MM.1S (cell line): ENCODE data around the gene DLG5.

ENCODE experiments used
- DNase-seq: peaks from one replicate; pipeline ENCODE4 v3.0.0-alpha.2; 2015
- H2AFZ ChIP-seq: fragments of 300-600 bp; sonication (generic); 2 replicates; pipeline ENCODE4 v1.6.0; 2016; ENCODE audit warnings: antibody characterized with exemption, low read length
- H3F3A ChIP-seq: fragments of 300-600 bp; sonication (generic); 2 replicates; pipeline ENCODE4 v1.6.1; 2016; ENCODE audit warnings: mild to moderate bottlenecking, antibody characterized with exemption, low read length, moderate library complexity, mixed read lengths; ENCODE audit not compliant: insufficient read depth
- H3K27ac ChIP-seq: fragments of 300-600 bp; sonication (generic); 2 replicates; pipeline ENCODE4 v1.5.1; 2016; ENCODE audit warnings: mild to moderate bottlenecking, low read length
- H3K27me3 ChIP-seq: fragments of 300-600 bp; sonication (generic); replicated peaks from 2 replicates; pipeline ENCODE4 v1.6.0; 2016; ENCODE audit warnings: low read length; ENCODE audit not compliant: insufficient read depth
- H3K36me3 ChIP-seq: fragments of 300-600 bp; sonication (generic); replicated peaks from 2 replicates; pipeline ENCODE4 v1.6.1; 2016; ENCODE audit warnings: mild to moderate bottlenecking, low read length, mixed read lengths; ENCODE audit not compliant: insufficient read depth
- H3K4me1 ChIP-seq: fragments of 300-600 bp; sonication (generic); 2 replicates; pipeline ENCODE4 v1.6.1; 2016; ENCODE audit warnings: low read length, mixed read lengths
- H3K4me2 ChIP-seq: fragments of 300-600 bp; sonication (generic); 2 replicates; pipeline ENCODE4 v1.6.0; 2016; ENCODE audit warnings: low read depth, low read length
- H3K4me3 ChIP-seq: fragments of 300-600 bp; sonication (generic); 2 replicates; pipeline ENCODE4 v1.5.1; 2016; ENCODE audit warnings: low read length, mixed read lengths
- H3K79me2 ChIP-seq: fragments of 300-600 bp; sonication (generic); 2 replicates; pipeline ENCODE4 v1.6.1; 2016; ENCODE audit warnings: mixed run types, low read length, mixed read lengths
- H3K9ac ChIP-seq: fragments of 300-600 bp; sonication (generic); 2 replicates; pipeline ENCODE4 v1.6.1; 2016; ENCODE audit warnings: low read length, mixed read lengths
- H3K9me2 ChIP-seq: fragments of 300-600 bp; sonication (generic); replicated peaks from 2 replicates; pipeline ENCODE4 v1.6.1; 2016; ENCODE audit warnings: mild to moderate bottlenecking, low read length, mixed read lengths; ENCODE audit not compliant: insufficient read depth
- H3K9me3 ChIP-seq: fragments of 300-600 bp; sonication (generic); replicated peaks from 2 replicates; pipeline ENCODE4 v1.6.1; 2016; ENCODE audit warnings: mild to moderate bottlenecking, low read length, mixed read lengths; ENCODE audit not compliant: insufficient read depth
- H4K20me1 ChIP-seq: fragments of 300-600 bp; sonication (generic); 2 replicates; pipeline ENCODE4 v1.6.1; 2016; ENCODE audit warnings: mild to moderate bottlenecking, low read length, moderate library complexity, mixed read lengths; ENCODE audit not compliant: insufficient read depth
- CTCF ChIP-seq: fragments of 300-600 bp; sonication (generic); IDR thresholded peaks from 2 replicates; pipeline ENCODE4 v1.5.1; 2016; ENCODE audit warnings: antibody characterized with exemption, low read length, mixed read lengths
- EZH2 ChIP-seq: fragments of 300-600 bp; sonication (generic); optimal IDR thresholded peaks from 2 replicates; pipeline ENCODE3; 2017; ENCODE audit warnings: low read depth, mild to moderate bottlenecking, antibody characterized with exemption, low read length, mixed read lengths
- EZH2phosphoT487 ChIP-seq: fragments of 300-600 bp; sonication (generic); IDR thresholded peaks from 2 replicates; pipeline ENCODE4 v1.6.1; 2018; ENCODE audit warnings: antibody characterized with exemption, low read length

Gene DLG5

GRCh38 chr10:77902159-77902558, 24.4 kb downstream of the DLG5 start:
- Histone ChIP-seq H3K36me3 (no peaks in the 10 kb centered on the region), H3K9me3 (no peaks in the 10 kb centered on the region), H3K9me2 (no peaks in the 10 kb centered on the region), H3K79me2 (peaks cover 39% of the 10 kb centered on the region), H2AFZ (no peak overlapping the region), H3K4me1 (no peaks in the 10 kb centered on the region), H3K4me2 (no peak overlapping the region), H3F3A (no peaks in the 10 kb centered on the region), H3K27ac (no peak overlapping the region), H3K4me3 (no peak overlapping the region), H4K20me1 (no peaks in the 10 kb centered on the region), H3K9ac (no peak overlapping the region), H3K27me3 (no peaks in the 10 kb centered on the region)
- TF ChIP-seq EZH2phosphoT487 (no peak), CTCF (no peak), EZH2 (no peak)
- no peak for DNase-seq

GRCh38 chr10:77901743-77902142, 24.8 kb downstream of the DLG5 start:
- H4K20me1 ChIP-seq: no peaks in the 10 kb centered on the region
- H3K9ac ChIP-seq: no peak overlapping the region
- H3K4me2 ChIP-seq: no peak overlapping the region
- H3K36me3 ChIP-seq: no peaks in the 10 kb centered on the region
- DNase-seq: no peak
- H3K79me2 ChIP-seq: peaks cover 35% of the 10 kb centered on the region
- no peaks in the 10 kb centered on the region for H3K4me1 ChIP-seq
- H3K9me2 ChIP-seq: no peaks in the 10 kb centered on the region
- no peak overlapping the region for H3K4me3 ChIP-seq
- H3K27me3 ChIP-seq: no peaks in the 10 kb centered on the region
- no peak overlapping the region for H3K27ac ChIP-seq
- TF ChIP-seq EZH2 (no peak), CTCF (no peak), EZH2phosphoT487 (no peak)
- H3K9me3 ChIP-seq: no peaks in the 10 kb centered on the region
- no peaks in the 10 kb centered on the region for H3F3A ChIP-seq
- no peak overlapping the region for H2AFZ ChIP-seq

DNA sequence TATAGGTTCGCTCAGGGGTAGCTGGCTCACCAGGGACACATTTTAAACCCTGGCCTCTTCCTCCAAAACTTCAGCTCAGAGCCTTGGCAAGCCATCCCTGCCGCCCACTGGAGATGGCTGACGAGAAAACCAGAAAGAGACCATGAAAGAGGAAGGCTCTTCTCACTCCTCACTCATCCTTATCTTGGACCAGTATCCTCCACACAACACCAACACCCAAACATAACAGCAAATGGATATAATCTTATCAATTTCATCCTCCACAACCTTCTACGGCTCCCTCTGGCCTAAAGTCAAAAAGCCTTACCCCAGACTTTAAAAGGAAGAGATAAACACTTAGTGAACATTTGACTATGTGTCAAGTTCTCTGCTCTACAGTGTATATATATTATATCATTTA, 26.9 kb downstream of the DLG5 start:
- H4K20me1 ChIP-seq: no peaks in the 10 kb centered on the region
- no peak overlapping the region for H3K27ac ChIP-seq
- no peaks in the 10 kb centered on the region for H3K9me2 ChIP-seq
- TF ChIP-seq EZH2: no peak
- TF ChIP-seq CTCF: no peak
- TF ChIP-seq EZH2phosphoT487: no peak
- H3F3A ChIP-seq: no peaks in the 10 kb centered on the region
- H3K4me1 ChIP-seq: no peaks in the 10 kb centered on the region
- H3K9ac ChIP-seq: no peak overlapping the region
- DNase-seq: no peak
- peaks cover 29% of the 10 kb centered on the region for H3K79me2 ChIP-seq
- no peaks in the 10 kb centered on the region for H3K36me3 ChIP-seq
- H3K9me3 ChIP-seq: no peaks in the 10 kb centered on the region
- no peak overlapping the region for H3K4me2 ChIP-seq
- H3K27me3 ChIP-seq: no peaks in the 10 kb centered on the region
- no peak overlapping the region for H3K4me3 ChIP-seq
- H2AFZ ChIP-seq: no peak overlapping the region

DNA sequence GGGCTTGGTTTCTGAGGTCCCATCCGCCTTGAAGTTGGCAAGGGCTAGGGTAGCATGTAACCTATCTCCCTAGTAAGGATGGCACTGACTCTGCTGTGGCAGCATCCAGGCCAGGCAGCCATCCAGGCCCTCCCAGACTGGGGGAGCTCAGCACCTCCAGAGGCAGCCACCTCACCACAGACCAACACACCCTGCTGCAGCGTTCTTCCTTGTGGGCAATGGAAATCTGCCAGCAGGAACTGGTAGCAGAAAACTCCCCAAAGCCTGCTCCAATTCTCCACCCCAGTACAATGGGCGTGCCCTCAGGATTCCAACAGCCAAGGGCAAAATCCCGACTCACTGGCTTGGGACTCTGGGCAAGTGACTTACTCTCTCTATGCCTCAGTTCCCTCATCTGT, 27.5 kb downstream of the DLG5 start:
- DNase-seq: no peak
- H3F3A ChIP-seq: no peaks in the 10 kb centered on the region
- no peaks in the 10 kb centered on the region for H3K36me3 ChIP-seq
- H3K27ac ChIP-seq: no peak overlapping the region
- no peaks in the 10 kb centered on the region for H4K20me1 ChIP-seq
- H3K27me3 ChIP-seq: no peaks in the 10 kb centered on the region
- no peaks in the 10 kb centered on the region for H3K9me2 ChIP-seq
- no peaks in the 10 kb centered on the region for H3K9me3 ChIP-seq
- no peak overlapping the region for H2AFZ ChIP-seq
- no peak overlapping the region for H3K4me3 ChIP-seq
- no peak overlapping the region for H3K9ac ChIP-seq
- peaks cover 31% of the 10 kb centered on the region for H3K79me2 ChIP-seq
- TF ChIP-seq CTCF: no peak
- no peak for TF ChIP-seq EZH2phosphoT487
- no peak for TF ChIP-seq EZH2
- H3K4me2 ChIP-seq: no peak overlapping the region
- no peaks in the 10 kb centered on the region for H3K4me1 ChIP-seq
